NCI-H128 (cell line): ENCODE data around the gene WDR13.
"Not testable (repeated sequence)": the region's sequence is repeated elsewhere in the genome, so short reads cannot be mapped to it uniquely, and the experiment has no call there.

Source experiments
- DNase-seq: peaks from one replicate; lab custom pipeline; 2025; ENCODE audit not compliant: unreplicated experiment; lab: John Stamatoyannopoulos, UW

WDR13 gene

GRCh38 chrX:48652055-48652579 lies 54.8 kb downstream of the WDR13 start:
- not testable (repeated sequence) for DNase-seq

GRCh38 chrX:48654746-48655145 lies 57.5 kb downstream of the WDR13 start:
- not testable (repeated sequence) for DNase-seq
